ENCODE data around the gene ACTR6.
"Not testable (repeated sequence)": the region's sequence is repeated elsewhere in the genome, so short reads cannot be mapped to it uniquely, and the experiment has no call there.

The ACTR6 gene

DNA sequence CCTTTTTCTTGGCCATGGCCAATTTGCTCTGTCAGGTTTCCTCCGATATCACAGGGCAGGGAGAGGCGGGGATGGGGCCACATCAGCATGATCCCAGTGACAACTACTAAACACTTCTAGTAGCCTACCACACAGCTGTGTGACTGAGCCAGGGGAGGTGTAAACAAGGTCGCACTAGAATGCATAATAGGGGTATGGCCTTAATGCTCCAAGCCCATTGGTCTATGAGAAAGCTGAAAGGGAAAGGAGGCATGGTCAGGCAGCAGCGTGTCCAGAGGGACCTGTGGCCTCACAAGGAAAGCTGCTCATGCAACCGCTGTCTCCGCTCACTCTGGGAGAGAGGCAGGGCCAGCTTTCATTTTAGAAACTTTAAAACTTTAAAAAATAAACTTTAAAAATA lies 27.5 kb upstream of the ACTR6 start:
- TF ChIP-seq, protein P1, sequence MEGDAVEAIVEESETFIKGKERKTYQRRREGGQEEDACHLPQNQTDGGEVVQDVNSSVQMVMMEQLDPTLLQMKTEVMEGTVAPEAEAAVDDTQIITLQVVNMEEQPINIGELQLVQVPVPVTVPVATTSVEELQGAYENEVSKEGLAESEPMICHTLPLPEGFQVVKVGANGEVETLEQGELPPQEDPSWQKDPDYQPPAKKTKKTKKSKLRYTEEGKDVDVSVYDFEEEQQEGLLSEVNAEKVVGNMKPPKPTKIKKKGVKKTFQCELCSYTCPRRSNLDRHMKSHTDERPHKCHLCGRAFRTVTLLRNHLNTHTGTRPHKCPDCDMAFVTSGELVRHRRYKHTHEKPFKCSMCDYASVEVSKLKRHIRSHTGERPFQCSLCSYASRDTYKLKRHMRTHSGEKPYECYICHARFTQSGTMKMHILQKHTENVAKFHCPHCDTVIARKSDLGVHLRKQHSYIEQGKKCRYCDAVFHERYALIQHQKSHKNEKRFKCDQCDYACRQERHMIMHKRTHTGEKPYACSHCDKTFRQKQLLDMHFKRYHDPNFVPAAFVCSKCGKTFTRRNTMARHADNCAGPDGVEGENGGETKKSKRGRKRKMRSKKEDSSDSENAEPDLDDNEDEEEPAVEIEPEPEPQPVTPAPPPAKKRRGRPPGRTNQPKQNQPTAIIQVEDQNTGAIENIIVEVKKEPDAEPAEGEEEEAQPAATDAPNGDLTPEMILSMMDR (IDR thresholded peaks at IDR 0.05; ENCODE audit: low read depth, low read length), result no peak
- no peaks in the 10 kb centered on the region for H3K9me3 ChIP-seq (ENCODE audit: severe bottlenecking)
- DNase-seq, result no peak
- no peak overlapping the region for H3K27ac ChIP-seq
- no peaks in the 10 kb centered on the region; the same call in 1 of the 2 replicates for H3K36me3 ChIP-seq
- H3K4me3 ChIP-seq (ENCODE audit: low read depth, low read length), result no peak overlapping the region
- no peaks in the 10 kb centered on the region for H3K27me3 ChIP-seq (ENCODE audit: insufficient read depth, low read depth, severe bottlenecking)

DNA sequence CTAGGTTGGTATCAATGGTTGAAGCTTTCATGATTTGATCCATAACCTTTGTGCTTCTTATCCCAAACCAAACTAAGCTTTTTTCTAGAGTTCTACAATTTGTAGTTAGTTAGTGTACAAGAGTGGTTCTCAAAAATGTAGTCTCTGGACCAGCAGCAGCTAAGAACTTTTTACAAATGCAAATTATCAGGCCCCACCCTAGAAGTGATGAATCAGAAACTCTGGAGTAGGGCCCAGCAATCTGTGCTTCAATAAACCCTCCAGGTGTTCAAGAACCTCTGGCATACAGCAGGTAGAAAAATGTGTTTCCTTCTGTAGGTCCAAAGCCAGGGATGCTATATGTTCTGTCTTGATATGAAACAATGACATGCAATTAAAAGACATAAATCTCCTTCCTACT lies 26.1 kb upstream of the ACTR6 start:
- Histone ChIP-seq H3K4me3 (ENCODE audit: low read depth, low read length) (no peak overlapping the region), H3K36me3 (peaks cover 5% of the 10 kb centered on the region), H3K27ac (no peak overlapping the region), H3K27me3 (ENCODE audit: insufficient read depth, low read depth, severe bottlenecking) (no peaks in the 10 kb centered on the region), H3K9me3 (ENCODE audit: severe bottlenecking) (no peaks in the 10 kb centered on the region)
- TF ChIP-seq, protein P1 (IDR thresholded peaks at IDR 0.05; ENCODE audit: low read depth, low read length), result no peak
- DNase-seq, result no peak

DNA sequence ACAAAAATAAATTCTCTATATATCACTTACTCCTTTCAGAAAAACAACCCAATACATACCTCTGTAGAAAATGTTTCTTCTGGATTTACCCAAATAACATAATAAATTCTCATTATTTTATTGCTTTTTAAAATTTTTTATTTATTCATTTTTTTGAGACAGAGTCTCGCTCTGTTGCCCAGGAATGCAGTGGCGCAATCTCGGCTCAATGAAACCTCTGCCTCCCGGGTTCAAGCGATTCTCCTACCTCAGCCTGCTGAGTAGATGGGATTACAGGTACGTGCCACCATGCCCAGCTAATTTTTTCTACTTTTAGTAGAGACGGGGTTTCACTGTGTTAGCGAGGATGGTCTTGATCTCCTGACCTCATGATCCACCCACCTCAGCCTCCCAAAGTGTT lies 24.1 kb upstream of the ACTR6 start:
- not testable (repeated sequence) for H3K9me3 ChIP-seq (ENCODE audit: severe bottlenecking); H3K4me3 ChIP-seq (ENCODE audit: low read depth, low read length); H3K27ac ChIP-seq; H3K36me3 ChIP-seq; H3K27me3 ChIP-seq (ENCODE audit: insufficient read depth, low read depth, severe bottlenecking); DNase-seq

DNA sequence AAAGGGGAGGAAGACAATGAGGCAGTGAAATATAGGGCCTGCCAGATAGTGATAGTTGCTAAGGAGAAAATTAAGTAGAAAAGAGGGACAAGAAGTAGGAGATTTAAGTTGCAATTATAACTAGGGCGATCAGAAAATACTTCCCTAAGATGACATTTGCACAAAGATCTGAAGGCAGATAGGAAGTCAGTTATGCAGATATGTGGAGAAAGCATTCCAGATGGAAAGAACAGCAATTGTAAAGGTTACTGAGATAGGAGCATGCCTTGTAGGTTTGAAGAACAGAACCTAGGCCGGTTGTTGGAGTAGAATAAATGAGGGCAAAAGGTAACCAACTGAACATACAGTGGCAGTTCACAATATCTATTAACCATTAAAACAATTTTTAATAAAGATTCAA lies 21.4 kb upstream of the ACTR6 start:
- TF ChIP-seq, protein P1 (IDR thresholded peaks at IDR 0.05; ENCODE audit: low read depth, low read length), result no peak
- Histone ChIP-seq H3K36me3 (peaks cover 7% of the 10 kb centered on the region), H3K27me3 (ENCODE audit: insufficient read depth, low read depth, severe bottlenecking) (no peaks in the 10 kb centered on the region), H3K9me3 (ENCODE audit: severe bottlenecking) (no peaks in the 10 kb centered on the region), H3K4me3 (ENCODE audit: low read depth, low read length) (no peak overlapping the region), H3K27ac (no peak overlapping the region)
- no peak for DNase-seq

DNA sequence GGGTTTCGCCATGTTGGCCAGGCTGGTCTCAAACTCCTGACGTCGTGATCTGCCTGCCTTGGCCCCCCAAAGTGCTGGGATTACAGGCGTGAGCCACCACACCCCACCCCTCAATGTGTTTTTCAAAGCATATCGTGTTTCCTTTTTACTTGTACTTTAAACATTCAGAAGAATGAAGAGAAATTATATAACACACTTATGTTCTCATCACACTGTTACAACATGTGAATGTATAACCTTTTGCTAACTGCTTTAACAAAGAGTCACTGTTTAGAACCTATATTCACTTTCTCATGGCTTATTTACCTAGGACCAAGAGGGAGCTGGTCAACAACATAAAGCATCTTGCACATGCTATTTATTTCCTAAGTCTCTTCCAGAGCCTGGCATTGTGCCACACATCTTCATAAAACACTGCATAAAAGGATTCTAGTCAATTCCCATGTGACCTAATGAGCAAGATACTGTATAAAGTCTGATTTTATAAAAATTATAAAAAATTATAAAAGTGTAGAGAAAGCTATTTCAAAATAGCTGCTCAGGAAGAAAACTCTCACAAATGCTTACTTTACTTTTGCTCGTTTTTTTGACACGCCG lies 16.0 kb upstream of the ACTR6 start:
- DNase-seq, result no peak
- no peaks in the 10 kb centered on the region for H3K27me3 ChIP-seq (ENCODE audit: insufficient read depth, low read depth, severe bottlenecking)
- TF ChIP-seq, protein P1 (IDR thresholded peaks at IDR 0.05; ENCODE audit: low read depth, low read length), result no peak

DNA sequence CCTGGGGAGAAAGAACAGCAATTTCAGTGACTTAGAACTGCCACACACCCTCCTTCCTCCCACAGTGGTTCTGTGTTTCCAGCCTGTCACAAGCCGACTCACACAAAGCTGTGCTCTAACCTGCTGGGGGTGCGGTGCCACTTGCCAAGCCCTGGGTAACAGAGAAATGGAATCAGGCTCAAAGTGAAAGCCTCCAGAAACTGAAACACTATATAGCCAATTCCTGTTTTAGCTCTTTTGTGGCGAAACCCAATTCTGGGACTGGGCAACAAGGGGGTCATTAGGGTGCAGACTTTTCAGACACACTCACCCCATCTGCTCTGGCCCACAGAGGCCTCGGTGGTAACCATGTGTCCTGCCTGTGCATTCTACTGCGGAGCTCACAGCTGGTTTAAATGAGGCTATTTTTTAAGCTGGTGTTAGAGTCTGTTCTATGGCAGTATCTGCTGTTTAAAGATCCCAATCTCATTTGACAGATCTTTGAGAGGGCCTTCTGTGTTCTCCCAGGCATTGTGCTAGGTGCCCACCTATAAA lies 15.2 kb upstream of the ACTR6 start:
- Histone ChIP-seq H3K9me3 (ENCODE audit: severe bottlenecking) (no peaks in the 10 kb centered on the region), H3K4me3 (ENCODE audit: low read depth, low read length) (no peak overlapping the region), H3K36me3 (peaks cover 13% of the 10 kb centered on the region), H3K27ac (no peak overlapping the region), H3K27me3 (ENCODE audit: insufficient read depth, low read depth, severe bottlenecking) (no peaks in the 10 kb centered on the region)
- TF ChIP-seq, protein P1 (IDR thresholded peaks at IDR 0.05; ENCODE audit: low read depth, low read length), result no peak
- no peak for DNase-seq

More for the DNA sequence above, 16.0 kb upstream of the ACTR6 start:
- H3K4me3 ChIP-seq (ENCODE audit: low read depth, low read length), result no peak overlapping the region
- no peaks in the 10 kb centered on the region for H3K9me3 ChIP-seq (ENCODE audit: severe bottlenecking)
- H3K36me3 ChIP-seq, result peaks cover 8% of the 10 kb centered on the region; the same call in 1 of the 2 replicates
- no peak overlapping the region for H3K27ac ChIP-seq

All from WERI-Rb-1 (cell line).